GM18508 (cell line): Measurements from ENCODE around the gene KCNK10.

Experiments
- ATAC-seq: cut with Tn5 transposase; IDR thresholded peaks from one replicate; pipeline ENCODE4 v1.9.1; 2021; ENCODE audit warnings: moderate number of reproducible peaks; ENCODE audit not compliant: insufficient read depth, unreplicated experiment

KCNK10 gene

DNA sequence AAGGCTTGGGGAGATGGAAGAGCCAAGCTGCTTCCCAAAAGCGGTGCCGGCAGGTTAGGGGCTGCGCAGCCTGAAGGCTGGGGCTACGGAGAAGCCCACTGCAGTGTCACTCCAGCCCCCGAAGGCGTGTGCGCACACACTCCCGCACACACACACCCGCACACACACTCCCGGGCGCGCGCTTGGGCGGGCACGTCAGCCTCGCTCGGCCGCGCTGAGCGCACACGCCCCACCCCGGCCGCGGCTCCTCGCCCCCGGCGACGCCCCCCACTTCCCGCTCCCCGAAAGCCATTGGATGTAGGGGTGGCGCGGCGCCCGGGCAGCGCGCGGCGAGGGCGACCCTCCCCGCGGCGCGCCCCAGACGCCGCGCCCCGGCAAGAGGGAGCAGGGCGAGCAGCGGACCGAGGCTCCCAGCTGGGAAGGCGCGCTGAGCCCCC, at the start of gene KCNK10:
TSS of gene KCNK10 (minus strand) at position 184 of the 437 bp plus-strand sequence. CDS start 471 bp downstream, outside the sequence.
- no peak for ATAC-seq

GRCh38 chr14:88369496-88369895, 46.4 kb upstream of the KCNK10 start:
- no peak for ATAC-seq

DNA sequence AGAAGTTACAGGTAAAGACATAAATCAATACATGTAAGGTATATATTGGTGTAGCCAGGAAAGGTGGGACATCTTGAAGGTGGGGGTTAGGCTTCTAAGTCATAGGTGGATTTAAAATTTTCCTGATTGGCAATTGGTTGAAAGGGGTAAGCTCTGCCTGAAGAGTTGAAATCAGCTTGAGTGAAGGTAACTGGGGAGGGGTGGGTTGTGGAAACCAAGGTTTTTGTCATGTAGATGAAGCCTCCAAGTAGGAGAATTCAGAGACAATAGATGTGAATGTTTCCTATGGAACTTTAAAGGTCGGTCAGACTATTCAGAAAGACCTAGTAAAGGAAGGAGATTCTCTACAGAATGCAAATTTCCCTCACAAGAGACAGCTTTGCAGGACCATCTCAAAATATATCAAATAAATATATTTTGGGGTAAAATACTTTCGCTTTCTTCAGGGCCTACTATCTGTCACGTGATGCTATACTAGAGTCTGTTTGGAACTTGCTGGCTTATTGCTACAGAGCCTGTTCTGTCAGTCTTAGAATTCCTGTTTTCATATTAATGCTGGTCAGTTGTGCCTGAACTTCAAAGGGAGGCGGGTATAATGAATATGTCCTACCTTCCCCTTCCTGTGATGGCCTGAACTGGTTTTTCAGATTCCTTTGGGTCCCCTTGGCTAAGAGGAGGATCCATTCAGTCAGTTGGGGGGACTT, 41.8 kb upstream of the KCNK10 start:
- no peak for ATAC-seq

DNA sequence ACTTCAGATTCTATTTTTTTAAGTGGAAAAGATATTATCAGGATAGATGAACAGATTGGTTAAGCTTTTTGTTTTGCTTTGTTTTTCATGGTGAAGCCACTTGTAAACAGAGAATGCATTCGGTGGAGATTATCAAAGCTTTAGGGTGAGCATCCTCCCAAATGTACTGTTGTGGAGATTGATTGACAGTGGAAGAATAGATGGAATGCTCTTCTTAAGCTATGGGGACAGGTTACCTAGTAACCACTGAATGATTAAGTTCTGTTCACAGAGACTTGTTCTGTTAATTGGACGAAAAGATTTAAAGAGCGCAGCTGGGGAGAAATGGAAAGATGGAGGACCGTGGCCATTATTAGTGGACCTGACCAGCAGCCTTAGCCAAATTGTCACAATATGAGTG, 40.6 kb upstream of the KCNK10 start:
- no peak for ATAC-seq

DNA sequence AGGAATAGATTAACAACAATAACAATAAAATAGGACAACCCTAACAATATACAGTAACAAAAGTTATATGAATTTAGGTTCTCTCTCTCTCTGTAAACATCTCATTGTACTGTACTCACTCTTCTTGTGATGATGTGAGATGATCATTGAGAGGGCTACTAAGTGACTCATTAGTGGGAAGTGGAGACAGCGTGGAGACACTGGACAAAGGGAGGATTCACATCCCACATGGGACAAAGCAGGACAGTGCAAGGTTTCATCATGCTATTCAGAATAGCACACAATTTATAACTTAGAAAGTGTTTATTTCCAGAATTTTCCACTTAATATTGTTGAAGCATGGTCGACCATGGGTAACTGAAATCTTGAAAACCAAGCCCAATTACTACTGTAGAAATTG, 36.4 kb upstream of the KCNK10 start:
- no peak for ATAC-seq

GRCh38 chr14:88354358-88354757, 31.3 kb upstream of the KCNK10 start:
- ATAC-seq: no peak

- no peak for ATAC-seq
These were observed 29.6 kb upstream of the KCNK10 start for GRCh38 chr14:88352698-88353097.

DNA sequence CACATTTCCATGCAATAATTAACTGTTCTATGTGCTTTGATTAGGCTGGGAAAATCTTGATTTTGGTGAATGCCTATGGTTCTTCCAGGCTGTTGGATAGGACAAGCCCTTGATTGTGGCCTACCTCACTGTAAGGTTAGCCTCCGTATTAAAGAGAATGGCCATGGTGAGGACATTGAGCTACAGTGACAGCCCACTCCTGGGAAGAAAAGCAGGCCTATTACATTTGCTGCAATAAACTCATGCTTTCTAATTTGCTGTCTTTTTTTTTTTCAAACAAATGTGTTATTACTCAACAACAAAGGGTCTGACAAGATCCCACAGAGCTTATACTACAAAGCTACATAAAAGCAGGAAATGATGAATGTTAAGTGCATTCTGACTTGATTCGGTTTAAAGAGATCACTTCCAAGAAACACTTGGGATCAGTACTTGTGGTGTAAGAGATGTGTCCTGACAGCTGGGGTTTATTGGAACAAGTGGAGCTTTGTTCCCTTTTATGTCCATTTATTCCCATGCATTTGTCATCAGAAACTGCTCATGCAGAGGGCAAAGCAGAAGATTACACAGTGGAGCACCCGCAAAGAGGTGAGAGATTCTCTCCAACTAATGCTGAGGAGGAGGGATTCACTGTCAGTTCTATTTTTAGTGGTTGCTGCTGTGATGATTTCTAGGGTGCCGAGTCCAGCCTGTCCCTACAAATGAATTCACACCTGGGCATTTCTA, 29.1 kb upstream of the KCNK10 start:
- ATAC-seq: no peak

DNA sequence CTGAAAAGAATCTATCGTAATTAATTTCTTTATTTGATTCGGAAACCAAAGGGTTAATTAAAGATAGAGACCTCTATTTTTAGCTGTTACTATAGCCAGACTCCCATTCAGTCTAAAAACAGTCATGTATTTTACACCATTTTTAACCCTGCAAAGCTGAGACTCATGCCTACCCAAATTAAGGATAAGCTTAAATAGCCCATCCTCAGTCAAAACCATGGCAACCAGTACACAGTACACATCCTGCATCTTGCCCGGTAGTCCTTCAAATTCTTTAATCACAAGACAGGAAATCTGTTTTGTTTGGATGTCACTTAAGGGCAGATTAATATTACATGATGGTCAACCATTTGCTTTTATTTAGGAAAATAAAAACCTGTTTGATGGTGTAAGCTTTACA, 25.5 kb upstream of the KCNK10 start:
- no peak for ATAC-seq

- no peak for ATAC-seq
These were observed 23.1 kb upstream of the KCNK10 start for GRCh38 chr14:88346048-88346639.

DNA sequence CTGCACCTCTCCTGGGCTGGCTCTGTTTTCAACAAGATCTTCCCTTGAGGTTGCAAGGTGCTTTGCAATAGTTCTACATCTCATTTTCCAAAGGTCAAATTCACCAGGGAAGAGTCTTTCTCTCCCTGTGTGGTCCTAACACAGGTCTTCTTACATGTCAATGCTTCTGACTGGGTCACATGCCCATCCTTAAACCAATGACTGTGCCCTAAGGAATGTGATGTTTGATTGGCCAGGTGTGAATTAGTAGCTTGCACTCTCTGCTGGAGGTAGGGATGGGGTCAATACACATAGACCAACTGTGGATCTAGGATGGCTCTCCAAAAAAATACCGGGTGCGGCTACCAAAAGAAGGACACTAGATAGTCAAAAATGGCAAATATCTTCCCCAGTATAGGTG, 19.9 kb upstream of the KCNK10 start:
- no peak for ATAC-seq

GRCh38 chr14:88340357-88340756, 17.3 kb upstream of the KCNK10 start:
- no peak for ATAC-seq

DNA sequence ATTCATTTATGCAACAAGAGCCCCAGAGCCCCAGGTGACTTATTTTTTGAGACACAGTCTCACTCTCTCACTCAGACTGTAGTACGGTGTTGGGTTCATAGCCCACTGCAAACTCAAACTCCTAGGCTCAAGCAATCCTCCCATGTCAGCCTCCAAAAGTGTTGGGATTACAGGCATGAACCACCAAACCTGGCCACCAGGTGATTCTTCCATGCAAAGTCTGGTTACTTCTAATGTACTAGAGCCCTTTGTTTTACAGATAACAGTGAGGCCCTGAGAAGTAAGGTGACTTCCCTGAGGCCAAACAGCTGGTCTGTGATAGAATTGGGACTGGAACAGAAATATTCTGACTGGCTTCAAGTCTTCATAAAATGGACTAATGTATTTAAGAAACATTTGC, 10.0 kb upstream of the KCNK10 start:
- no peak for ATAC-seq

DNA sequence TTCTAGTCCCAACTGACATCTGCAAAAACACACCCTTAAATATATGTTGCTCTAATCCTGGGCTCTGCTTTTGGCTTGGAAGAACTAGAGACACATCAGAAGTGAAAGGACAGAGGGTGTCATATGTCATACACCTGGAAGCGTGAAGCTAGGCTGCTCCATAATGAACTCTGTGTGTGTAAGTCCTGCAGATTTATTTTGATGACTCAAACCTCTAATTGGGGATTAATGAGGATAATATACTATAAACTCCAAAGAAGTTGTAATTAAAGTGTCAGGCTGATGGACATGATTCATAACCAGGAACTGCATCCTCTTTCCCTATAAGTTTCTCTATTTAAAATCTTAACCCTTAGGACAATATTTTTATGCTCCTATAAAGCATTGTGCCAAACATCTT, 4.4 kb upstream of the KCNK10 start:
- ATAC-seq: no peak

- no peak for ATAC-seq
These were observed 3.5 kb upstream of the KCNK10 start for GRCh38 chr14:88326352-88327103.

GRCh38 chr14:88325883-88326282, 2.8 kb upstream of the KCNK10 start:
- ATAC-seq: no peak

- no peak for ATAC-seq
These were observed 1.9 kb upstream of the KCNK10 start for GRCh38 chr14:88324930-88325329.

GRCh38 chr14:88324491-88324890, 1.4 kb upstream of the KCNK10 start:
- no peak for ATAC-seq

DNA sequence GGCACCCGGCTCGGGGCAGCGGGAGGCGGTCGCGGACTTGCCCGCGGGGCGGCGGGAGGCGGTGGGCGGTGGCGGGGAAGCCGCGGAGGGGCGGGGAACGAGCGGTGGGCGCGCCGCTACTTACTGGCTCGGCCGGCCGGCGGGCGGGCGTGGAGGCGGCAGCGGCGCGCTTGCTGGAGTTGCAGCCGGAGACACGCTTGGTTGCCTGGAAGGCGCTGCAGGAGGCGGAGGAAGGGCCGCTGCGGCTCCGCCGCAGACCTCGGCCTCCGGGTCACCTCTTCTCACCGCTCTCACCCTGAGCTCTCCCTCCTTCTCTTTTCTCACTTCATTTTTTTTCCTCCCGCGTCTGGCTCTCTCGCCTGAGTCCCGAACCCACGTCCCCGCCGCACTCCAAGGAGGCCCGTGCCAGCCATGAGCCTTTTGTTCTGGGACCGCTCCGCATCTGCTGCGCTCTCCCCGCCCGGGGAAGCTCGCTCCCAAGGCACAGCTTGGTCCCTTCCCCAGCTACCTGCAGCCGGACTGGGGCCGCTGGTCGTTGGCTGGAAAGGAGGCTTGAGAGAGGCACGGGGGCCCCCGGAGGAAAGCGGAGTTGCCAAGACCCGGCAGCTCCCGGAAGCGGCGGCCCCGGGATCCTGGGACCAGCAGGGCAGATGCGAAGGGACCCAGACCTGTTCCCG, 592 bp upstream of the KCNK10 start:
- peak; percentile 72 for ATAC-seq

- no peak for ATAC-seq
These were observed 474 bp downstream of the KCNK10 start for GRCh38 chr14:88322504-88323085.
